K562 (cell line): Measurements from ENCODE around the gene MS4A13.

Source experiments
- BRCA1 ChIP-seq, 2 experiments: fragments of 450-650 bp in 1 of 2; sonication (generic) in 1 of 2; formaldehyde crosslinking in 1 of 2; IDR thresholded peaks; 2 replicates each; pipeline versions ENCODE4 v1.5.0 to v1.6.1; 2017 to 2020; ENCODE audit warnings: mild to moderate bottlenecking in 1 of 2, missing genetic modification reagents in 1 of 2
- CHD4 ChIP-seq: fragments of 200-600 bp; sonication (generic); IDR thresholded peaks from 3 replicates; pipeline ENCODE4 v1.6.1; 2012; ENCODE audit warnings: low read depth, mild to moderate bottlenecking, mixed read lengths, low read length, inconsistent platforms; ENCODE audit not compliant: insufficient read depth, insufficient replicate concordance, poor library complexity, severe bottlenecking
- EZH2 ChIP-seq: IDR thresholded peaks from 2 replicates; pipeline ENCODE4 v1.6.1; 2012; ENCODE audit warnings: low read depth, mild to moderate bottlenecking, inconsistent platforms, low read length, borderline replicate concordance
- MAZ ChIP-seq, 2 experiments: fragments of 450-650 bp in 1 of 2; sonication (generic) in 1 of 2; formaldehyde crosslinking; IDR thresholded peaks in 1 of 2; conservative IDR thresholded peaks in 1 of 2; 2 replicates each; pipeline versions ENCODE4 v1.4.0 to v1.5.0; 2020; ENCODE audit warnings: mild to moderate bottlenecking in 1 of 2, missing genetic modification reagents in 1 of 2
- NUFIP1 ChIP-seq: fragments of 450-650 bp; IDR thresholded peaks from 2 replicates; pipeline ENCODE4 v1.6.1; 2018; ENCODE audit not compliant: partially characterized antibody
- PHF8 ChIP-seq: fragments of 200-600 bp; sonication (generic); IDR thresholded peaks from 2 replicates; pipeline ENCODE4 v1.6.1; 2012; ENCODE audit warnings: mixed run types, mild to moderate bottlenecking, inconsistent platforms, low read length, moderate library complexity, borderline replicate concordance
- SMARCC2 ChIP-seq: fragments of 450-650 bp; IDR thresholded peaks from 2 replicates; pipeline ENCODE4 v1.6.1; 2017; ENCODE audit warnings: antibody characterized with exemption, moderate library complexity, mild to moderate bottlenecking, low read depth
- SREBF2 ChIP-seq: sonication (generic); formaldehyde crosslinking; IDR thresholded peaks from 2 replicates; pipeline ENCODE4 v1.4.0; 2020; ENCODE audit warnings: mild to moderate bottlenecking, missing genetic modification reagents
- YY1 ChIP-seq, 3 experiments: IDR thresholded peaks; 2 replicates each; pipeline ENCODE4 v1.6.1; 2011; ENCODE audit warnings: low read length in 2 of 3, mild to moderate bottlenecking in 2 of 3, moderate library complexity in 2 of 3, borderline replicate concordance in 1 of 3, control low read depth in 1 of 3, low read depth in 1 of 3; ENCODE audit not compliant: insufficient read depth in 3 of 3, insufficient replicate concordance in 2 of 3, control insufficient read depth in 1 of 3, insufficient read length in 1 of 3; ENCODE audit errors: extremely low read depth in 1 of 3
- ZNF232 ChIP-seq: sonication (generic); formaldehyde crosslinking; IDR thresholded peaks from 2 replicates; pipeline ENCODE4 v1.8.0; 2022; ENCODE audit warnings: mild to moderate bottlenecking, missing genetic modification reagents
- ZNF431 ChIP-seq: sonication (generic); formaldehyde crosslinking; IDR thresholded peaks from 2 replicates; pipeline ENCODE4 v1.8.0; 2022; ENCODE audit warnings: mild to moderate bottlenecking, missing genetic modification reagents
- TF ChIP-seq, protein P1 (sequence below), 3 experiments: IDR thresholded peaks in 2 of 3; conservative IDR thresholded peaks in 1 of 3; 2 replicates each; pipeline ENCODE4 v1.5.1; 2011 to 2012; ENCODE audit warnings: low read length in 3 of 3, mild to moderate bottlenecking in 3 of 3, control low read depth in 2 of 3, improper control_type of control experiment in 1 of 3, inconsistent platforms in 1 of 3, low read depth in 1 of 3, mixed read lengths in 1 of 3, moderate library complexity in 1 of 3; ENCODE audit not compliant: insufficient read depth in 2 of 3

DNA sequence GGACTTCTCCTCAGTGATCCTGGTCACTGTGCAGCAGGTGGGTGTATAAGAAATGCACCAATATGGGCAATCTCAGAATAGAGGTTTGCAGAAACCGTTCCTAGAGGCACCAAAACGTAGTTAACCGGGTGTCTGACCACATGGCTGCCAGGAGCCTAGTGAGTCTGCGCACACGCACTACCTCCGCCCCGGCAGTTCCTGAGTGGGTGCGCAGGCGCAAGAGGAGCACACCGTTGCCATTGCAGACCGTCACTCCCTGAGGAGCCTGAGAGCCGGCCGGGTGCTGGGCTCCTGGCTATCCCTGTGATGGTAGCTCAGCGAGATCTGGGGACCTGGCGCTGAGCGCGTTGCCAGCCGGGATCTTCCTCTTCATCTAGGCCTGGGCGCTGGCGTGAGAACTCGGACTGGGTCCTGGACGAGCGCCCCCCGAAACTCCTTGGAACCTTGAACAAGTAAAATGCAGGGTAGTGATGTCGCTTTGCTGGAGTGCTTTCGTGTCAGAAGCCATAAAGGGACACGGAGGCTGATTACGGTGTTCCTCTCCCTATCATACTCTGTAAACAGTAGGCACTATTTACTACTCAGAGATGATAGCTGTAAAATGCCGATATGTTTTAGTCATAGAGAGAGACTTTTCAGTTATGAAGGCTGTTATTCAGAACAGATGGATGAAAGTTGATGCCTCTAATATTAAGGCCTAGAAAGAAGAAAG is at the start of gene MS4A13:
- TF ChIP-seq SREBF2 (CRISPR knock-in tag) (no peak), SMARCC2 (no peak), BRCA1 (IDR thresholded peaks at IDR 0.05) (no peak), BRCA1 (CRISPR knock-in tag; IDR thresholded peaks at IDR 0.05) (no peak), MAZ (CRISPR knock-in tag; conservative IDR thresholded peaks at IDR 0.05 in 1 of 2, IDR thresholded peaks at IDR 0.05 in 1 of 2) (no peak), NUFIP1 (no peak), CHD4 (no peak), PHF8 (peak; percentile 39), ZNF232 (CRISPR knock-in tag) (no peak), ZNF431 (CRISPR knock-in tag) (no peak), YY1 (IDR thresholded peaks at IDR 0.05; ENCODE audit: borderline replicate concordance in 1 of 3, control insufficient read depth in 1 of 3, extremely low read depth in 1 of 3, insufficient read depth in 3 of 3, insufficient read length in 1 of 3, insufficient replicate concordance in 2 of 3, low read depth in 1 of 3, low read length in 2 of 3) (no peak), EZH2 (no peak)
- TF ChIP-seq, protein P1, sequence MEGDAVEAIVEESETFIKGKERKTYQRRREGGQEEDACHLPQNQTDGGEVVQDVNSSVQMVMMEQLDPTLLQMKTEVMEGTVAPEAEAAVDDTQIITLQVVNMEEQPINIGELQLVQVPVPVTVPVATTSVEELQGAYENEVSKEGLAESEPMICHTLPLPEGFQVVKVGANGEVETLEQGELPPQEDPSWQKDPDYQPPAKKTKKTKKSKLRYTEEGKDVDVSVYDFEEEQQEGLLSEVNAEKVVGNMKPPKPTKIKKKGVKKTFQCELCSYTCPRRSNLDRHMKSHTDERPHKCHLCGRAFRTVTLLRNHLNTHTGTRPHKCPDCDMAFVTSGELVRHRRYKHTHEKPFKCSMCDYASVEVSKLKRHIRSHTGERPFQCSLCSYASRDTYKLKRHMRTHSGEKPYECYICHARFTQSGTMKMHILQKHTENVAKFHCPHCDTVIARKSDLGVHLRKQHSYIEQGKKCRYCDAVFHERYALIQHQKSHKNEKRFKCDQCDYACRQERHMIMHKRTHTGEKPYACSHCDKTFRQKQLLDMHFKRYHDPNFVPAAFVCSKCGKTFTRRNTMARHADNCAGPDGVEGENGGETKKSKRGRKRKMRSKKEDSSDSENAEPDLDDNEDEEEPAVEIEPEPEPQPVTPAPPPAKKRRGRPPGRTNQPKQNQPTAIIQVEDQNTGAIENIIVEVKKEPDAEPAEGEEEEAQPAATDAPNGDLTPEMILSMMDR (IDR thresholded peaks at IDR 0.05 in 2 of 3, conservative IDR thresholded peaks at IDR 0.05 in 1 of 3; ENCODE audit: insufficient read depth in 2 of 3, low read depth in 1 of 3, low read length in 3 of 3), result no peak
